ENCODE data around the gene CNGA2.

DNA sequence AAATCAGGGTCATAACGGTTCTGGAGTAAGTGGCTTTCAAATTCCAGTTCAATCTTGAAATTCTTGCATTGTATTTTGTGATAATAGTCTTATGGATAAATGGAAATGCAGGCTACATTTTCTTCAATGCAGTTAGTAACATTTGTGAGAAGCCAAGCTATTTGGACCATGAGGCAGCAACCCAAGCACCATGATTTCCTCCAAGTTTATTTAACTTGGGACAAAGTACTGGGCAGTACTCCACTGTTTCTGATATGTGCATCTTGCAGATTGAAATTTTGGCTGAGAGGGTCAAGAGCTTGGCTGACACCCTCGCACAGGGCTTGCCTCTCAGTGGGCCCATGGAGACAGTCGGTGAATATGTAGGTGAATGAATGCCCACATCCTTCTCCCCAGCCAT lies 39.9 kb downstream of the CNGA2 start:
- TF ChIP-seq, protein P1, sequence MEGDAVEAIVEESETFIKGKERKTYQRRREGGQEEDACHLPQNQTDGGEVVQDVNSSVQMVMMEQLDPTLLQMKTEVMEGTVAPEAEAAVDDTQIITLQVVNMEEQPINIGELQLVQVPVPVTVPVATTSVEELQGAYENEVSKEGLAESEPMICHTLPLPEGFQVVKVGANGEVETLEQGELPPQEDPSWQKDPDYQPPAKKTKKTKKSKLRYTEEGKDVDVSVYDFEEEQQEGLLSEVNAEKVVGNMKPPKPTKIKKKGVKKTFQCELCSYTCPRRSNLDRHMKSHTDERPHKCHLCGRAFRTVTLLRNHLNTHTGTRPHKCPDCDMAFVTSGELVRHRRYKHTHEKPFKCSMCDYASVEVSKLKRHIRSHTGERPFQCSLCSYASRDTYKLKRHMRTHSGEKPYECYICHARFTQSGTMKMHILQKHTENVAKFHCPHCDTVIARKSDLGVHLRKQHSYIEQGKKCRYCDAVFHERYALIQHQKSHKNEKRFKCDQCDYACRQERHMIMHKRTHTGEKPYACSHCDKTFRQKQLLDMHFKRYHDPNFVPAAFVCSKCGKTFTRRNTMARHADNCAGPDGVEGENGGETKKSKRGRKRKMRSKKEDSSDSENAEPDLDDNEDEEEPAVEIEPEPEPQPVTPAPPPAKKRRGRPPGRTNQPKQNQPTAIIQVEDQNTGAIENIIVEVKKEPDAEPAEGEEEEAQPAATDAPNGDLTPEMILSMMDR (conservative IDR thresholded peaks at IDR 0.05; ENCODE audit: low read depth, low read length) = no peak
- TF ChIP-seq SMC3 (IDR thresholded peaks at IDR 0.05; ENCODE audit: low read depth, low read length) (no peak), MAZ (IDR thresholded peaks at IDR 0.05; ENCODE audit: borderline replicate concordance, low read depth, low read length) (no peak), RCOR1 (IDR thresholded peaks at IDR 0.05; ENCODE audit: insufficient replicate concordance, low read length) (no peak), POLR2A (IDR thresholded peaks at IDR 0.05; ENCODE audit: low read depth, low read length) (no peak), CHD1 (IDR thresholded peaks at IDR 0.05; ENCODE audit: low read depth, low read length) (no peak), BHLHE40 (IDR thresholded peaks at IDR 0.05; ENCODE audit: low read depth, low read length) (no peak), RFX5 (IDR thresholded peaks at IDR 0.05; ENCODE audit: low read depth, low read length) (no peak), CEBPB (IDR thresholded peaks at IDR 0.05; ENCODE audit: low read depth, low read length) (no peak), FOS (IDR thresholded peaks at IDR 0.05; ENCODE audit: low read depth, low read length) (no peak)
- TF ChIP-seq, protein P2, sequence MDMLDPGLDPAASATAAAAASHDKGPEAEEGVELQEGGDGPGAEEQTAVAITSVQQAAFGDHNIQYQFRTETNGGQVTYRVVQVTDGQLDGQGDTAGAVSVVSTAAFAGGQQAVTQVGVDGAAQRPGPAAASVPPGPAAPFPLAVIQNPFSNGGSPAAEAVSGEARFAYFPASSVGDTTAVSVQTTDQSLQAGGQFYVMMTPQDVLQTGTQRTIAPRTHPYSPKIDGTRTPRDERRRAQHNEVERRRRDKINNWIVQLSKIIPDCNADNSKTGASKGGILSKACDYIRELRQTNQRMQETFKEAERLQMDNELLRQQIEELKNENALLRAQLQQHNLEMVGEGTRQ (IDR thresholded peaks at IDR 0.05; ENCODE audit: low read depth, low read length) = no peak
- TF ChIP-seq, protein P3, sequence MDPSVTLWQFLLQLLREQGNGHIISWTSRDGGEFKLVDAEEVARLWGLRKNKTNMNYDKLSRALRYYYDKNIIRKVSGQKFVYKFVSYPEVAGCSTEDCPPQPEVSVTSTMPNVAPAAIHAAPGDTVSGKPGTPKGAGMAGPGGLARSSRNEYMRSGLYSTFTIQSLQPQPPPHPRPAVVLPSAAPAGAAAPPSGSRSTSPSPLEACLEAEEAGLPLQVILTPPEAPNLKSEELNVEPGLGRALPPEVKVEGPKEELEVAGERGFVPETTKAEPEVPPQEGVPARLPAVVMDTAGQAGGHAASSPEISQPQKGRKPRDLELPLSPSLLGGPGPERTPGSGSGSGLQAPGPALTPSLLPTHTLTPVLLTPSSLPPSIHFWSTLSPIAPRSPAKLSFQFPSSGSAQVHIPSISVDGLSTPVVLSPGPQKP (IDR thresholded peaks at IDR 0.05; ENCODE audit: borderline replicate concordance, low read depth, low read length) = no peak

All from IMR-90 (cell line).